ENCODE results near the gene CTF1.
"Not testable (repeated sequence)": the region's sequence is repeated elsewhere in the genome, so short reads cannot be mapped to it uniquely, and the experiment has no call there.

The CTF1 gene

GRCh38 chr16:30928390-30928789, 32.0 kb downstream of the CTF1 start:
- DNase-seq (ENCODE audit: low read depth in 2 of 3, low spot score in 2 of 3): no peak

GRCh38 chr16:30929167-30929566, 32.8 kb downstream of the CTF1 start:
- no peak for DNase-seq (ENCODE audit: low read depth in 2 of 3, low spot score in 2 of 3)

- DNase-seq (ENCODE audit: low read depth in 2 of 3, low spot score in 2 of 3): no peak
Observed at GRCh38 chr16:30930160-30930571, 33.8 kb downstream of the CTF1 start.

- DNase-seq (ENCODE audit: low read depth in 2 of 3, low spot score in 2 of 3): no peak
Observed at GRCh38 chr16:30931068-30931650, 34.7 kb downstream of the CTF1 start.

GRCh38 chr16:30934827-30935557, 38.6 kb downstream of the CTF1 start:
- DNase-seq (ENCODE audit: low read depth in 2 of 3, low spot score in 2 of 3): no peak

GRCh38 chr16:30937692-30938091, 41.3 kb downstream of the CTF1 start:
- DNase-seq (ENCODE audit: low read depth in 2 of 3, low spot score in 2 of 3): no peak

GRCh38 chr16:30939571-30939970, 43.2 kb downstream of the CTF1 start:
- not testable (repeated sequence) for DNase-seq (ENCODE audit: low read depth in 2 of 3, low spot score in 2 of 3)

GRCh38 chr16:30941600-30942425, 45.4 kb downstream of the CTF1 start:
- DNase-seq (ENCODE audit: low read depth in 2 of 3, low spot score in 2 of 3): no peak

- DNase-seq (ENCODE audit: low read depth in 2 of 3, low spot score in 2 of 3): no peak
Observed at GRCh38 chr16:30942426-30942806, 46.0 kb downstream of the CTF1 start.

GRCh38 chr16:30944352-30944751, 47.9 kb downstream of the CTF1 start:
- no peak for DNase-seq (ENCODE audit: low read depth in 2 of 3, low spot score in 2 of 3)

GRCh38 chr16:30946671-30947540, 50.5 kb downstream of the CTF1 start:
- no peak for DNase-seq (ENCODE audit: low read depth in 2 of 3, low spot score in 2 of 3)

- DNase-seq (ENCODE audit: low read depth in 2 of 3, low spot score in 2 of 3): no peak
Observed at GRCh38 chr16:30947541-30947858, 51.1 kb downstream of the CTF1 start.

GRCh38 chr16:30947859-30948666, 51.6 kb downstream of the CTF1 start:
- DNase-seq (ENCODE audit: low read depth in 2 of 3, low spot score in 2 of 3): no peak

- DNase-seq (ENCODE audit: low read depth in 2 of 3, low spot score in 2 of 3): no peak
Observed at GRCh38 chr16:30948667-30949649, 52.5 kb downstream of the CTF1 start, which contains the start of gene ORAI3. TSS of gene ORAI3 (plus strand) at chr16:30949068. CDS start at chr16:30949290, 222 bp downstream.

GRCh38 chr16:30949650-30950515, 53.5 kb downstream of the CTF1 start:
- DNase-seq (ENCODE audit: low read depth in 2 of 3, low spot score in 2 of 3): no peak

- DNase-seq (ENCODE audit: low read depth in 2 of 3, low spot score in 2 of 3): no peak
Observed at GRCh38 chr16:30950516-30951065, 54.2 kb downstream of the CTF1 start.

- DNase-seq (ENCODE audit: low read depth in 2 of 3, low spot score in 2 of 3): no peak
Observed at GRCh38 chr16:30951193-30951592, 54.8 kb downstream of the CTF1 start.

- DNase-seq (ENCODE audit: low read depth in 2 of 3, low spot score in 2 of 3): no peak
Observed at GRCh38 chr16:30951750-30952149, 55.3 kb downstream of the CTF1 start.
